HG02981 (cell line): ENCODE results near the gene LRP1B.
"Not testable (repeated sequence)": the region's sequence is repeated elsewhere in the genome, so short reads cannot be mapped to it uniquely, and the experiment has no call there.

ENCODE experiments used
- ATAC-seq: cut with Tn5 transposase; IDR thresholded peaks from one replicate; pipeline ENCODE4 v1.9.1; 2021; ENCODE audit warnings: mild to moderate bottlenecking, moderate library complexity; ENCODE audit not compliant: unreplicated experiment

Gene LRP1B

DNA sequence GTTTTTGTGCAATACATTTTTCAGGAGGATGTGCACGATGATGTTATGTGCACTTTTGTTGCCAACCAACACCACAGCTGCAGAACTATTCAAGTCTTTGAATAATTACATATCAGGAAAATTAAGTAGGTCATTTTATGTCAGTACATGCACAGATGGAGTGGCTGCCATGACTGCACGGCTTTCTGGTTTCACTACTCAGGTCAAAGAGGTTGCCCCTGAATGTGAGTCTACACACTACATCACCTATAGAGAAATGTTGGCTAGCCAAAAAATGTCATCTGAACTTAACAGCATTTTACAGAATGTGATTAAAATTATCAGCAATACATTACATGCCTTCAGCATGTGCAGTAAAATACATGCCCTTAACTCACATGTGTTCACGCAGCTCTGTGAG, 1713.3 kb downstream of the LRP1B start:
- no peak for ATAC-seq

DNA sequence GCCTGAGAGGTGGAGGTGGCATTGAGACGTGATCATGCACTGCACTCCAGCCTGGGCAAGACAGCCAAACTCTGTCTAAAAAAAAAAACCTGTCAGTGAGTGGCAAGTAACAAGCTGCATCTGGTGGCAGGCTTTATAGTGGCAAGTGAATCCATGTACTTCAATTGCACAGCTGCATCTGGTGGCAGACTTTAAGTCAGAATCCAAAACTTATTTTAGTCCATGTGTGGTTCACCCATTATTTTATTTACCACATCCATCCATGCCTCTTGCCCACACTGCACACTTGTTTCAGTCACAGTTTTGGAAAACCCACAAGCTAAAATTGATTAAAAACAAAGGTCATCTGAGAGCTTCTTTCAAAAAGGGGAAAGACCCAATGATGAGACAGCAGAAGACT, 1714.2 kb downstream of the LRP1B start:
- no peak for ATAC-seq

DNA sequence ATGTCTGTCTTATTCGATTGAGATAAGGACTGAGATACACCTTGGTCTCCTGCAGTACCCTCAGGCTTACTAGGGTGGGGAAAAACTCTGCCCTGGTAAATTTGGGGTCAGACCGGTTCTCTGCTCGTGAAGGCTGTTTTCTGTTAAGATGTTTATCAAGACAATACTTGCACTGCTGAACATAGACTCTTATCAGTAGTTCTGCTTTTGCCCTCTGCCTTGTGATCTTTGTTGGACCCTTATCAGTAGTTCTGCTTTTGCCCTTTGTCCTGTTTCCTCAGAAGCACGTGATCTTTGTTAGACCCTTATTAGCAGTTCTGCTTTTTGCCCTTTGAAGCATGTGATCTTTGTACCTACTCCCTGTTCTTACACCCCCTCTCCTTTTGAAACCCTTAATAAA, 1715.8 kb downstream of the LRP1B start:
- not testable (repeated sequence) for ATAC-seq

DNA sequence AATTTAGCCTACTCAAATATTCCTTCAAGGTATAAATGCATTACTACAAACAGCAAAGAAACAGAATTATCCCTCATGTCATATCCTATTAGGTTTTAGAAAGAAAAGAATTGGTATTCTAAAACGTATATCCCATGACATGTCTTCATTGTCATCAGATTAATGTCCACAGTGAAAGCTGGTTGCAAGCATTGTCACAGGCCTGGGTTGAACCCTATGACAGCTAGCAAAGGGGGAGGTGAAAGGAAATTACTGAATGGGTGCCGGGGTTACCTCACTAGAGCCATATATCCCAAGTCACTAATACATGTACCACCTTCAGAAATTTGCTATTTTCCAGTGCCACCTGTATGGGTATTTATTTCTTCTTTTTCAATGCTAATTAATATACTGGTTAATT, 1720.1 kb downstream of the LRP1B start:
- ATAC-seq: no peak

DNA sequence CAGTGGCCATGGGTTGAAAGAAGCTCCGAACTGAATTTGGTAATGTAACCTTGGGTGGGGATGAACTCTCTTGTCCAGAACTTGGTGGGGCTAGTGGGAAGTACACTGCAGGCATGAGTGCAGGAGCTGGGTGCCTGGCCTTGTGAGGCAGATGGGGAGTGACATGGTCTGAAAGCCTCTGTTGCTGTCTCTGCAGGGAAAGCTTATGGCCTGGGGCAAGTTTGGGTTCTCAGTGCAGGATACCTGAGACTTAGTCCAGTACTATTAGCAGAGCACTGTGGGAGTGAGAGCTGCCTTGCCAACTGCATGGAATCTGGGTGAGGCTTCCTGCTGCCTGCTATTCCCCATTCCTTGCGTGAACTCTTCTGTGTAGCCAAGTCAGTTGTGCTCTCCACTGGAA, 1729.8 kb downstream of the LRP1B start:
- ATAC-seq: no peak

DNA sequence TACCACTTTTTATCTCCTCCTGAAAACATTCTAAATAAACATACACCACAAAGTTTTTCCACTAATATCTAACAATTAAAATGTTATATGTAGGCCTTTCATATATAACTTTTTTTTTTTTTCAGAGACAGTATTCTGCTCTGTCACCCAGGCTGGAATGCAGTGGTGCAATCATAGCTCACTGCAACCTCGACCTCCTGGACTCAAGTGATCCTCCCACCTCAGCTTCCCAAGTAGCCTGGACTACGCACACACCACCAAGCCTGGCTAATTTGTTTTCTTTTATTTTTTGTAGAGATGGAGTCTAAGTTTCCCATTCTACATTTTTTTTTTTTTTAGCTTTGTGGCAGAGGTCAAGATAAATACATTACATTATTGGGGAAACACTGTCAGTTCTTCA, 1738.0 kb downstream of the LRP1B start:
- no peak for ATAC-seq

DNA sequence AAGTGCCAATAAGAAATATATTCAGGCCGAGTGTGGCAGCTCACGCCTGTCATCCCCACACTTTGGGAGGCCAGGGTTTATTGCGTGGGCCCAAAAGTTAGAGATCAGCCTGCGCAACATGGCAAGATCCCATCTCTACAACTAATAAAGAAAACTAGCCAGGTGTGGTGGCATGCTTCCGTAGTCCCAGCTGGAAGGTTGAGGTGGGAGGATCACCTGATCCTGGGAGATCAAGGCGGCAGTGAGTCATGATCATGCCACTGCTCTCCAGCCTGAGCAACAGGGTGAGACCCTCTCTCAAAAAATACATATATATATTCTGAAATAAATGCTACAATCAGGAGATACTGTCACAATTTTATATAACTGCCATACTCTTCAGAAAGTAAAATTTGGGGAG, 1745.9 kb downstream of the LRP1B start:
- no peak for ATAC-seq

DNA sequence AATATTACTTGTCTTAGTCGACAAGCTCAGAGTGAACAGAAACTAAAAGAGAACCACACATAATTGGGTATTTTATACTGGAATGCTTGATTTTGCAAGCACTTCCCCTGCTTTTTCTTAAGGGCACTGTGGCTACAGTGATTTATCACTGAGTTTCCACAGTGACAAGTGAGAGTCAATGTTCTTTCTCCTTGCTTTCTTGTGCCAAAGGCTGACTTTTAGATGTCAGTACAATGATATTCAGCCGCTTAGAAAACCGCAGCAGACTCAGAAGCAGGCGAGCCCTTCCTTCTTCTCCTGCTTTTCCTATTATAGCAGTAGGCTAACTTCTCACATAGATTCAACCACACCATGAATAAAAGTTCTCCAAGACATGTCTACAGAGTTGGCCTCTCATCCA, 1747.0 kb downstream of the LRP1B start:
- ATAC-seq: no peak

DNA sequence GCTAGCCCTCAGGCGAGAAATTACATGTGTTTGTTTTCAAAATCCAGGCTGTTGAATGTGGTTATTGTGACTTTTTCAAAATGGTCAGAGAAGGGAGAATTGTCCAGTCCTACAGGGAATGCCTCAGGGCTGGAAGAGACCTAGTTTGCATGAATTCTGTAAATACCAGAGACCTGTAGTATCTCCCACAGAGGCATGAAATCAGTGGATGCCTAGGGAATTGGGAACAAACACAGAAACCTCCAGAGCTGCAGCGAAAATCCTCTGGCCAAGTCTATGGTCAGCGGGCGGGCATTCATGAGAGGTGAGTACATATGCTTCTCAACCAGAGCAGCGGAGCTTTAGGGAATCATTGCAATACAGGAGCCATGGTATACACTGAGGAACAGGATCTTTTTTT, 1754.1 kb downstream of the LRP1B start:
- ATAC-seq: no peak

DNA sequence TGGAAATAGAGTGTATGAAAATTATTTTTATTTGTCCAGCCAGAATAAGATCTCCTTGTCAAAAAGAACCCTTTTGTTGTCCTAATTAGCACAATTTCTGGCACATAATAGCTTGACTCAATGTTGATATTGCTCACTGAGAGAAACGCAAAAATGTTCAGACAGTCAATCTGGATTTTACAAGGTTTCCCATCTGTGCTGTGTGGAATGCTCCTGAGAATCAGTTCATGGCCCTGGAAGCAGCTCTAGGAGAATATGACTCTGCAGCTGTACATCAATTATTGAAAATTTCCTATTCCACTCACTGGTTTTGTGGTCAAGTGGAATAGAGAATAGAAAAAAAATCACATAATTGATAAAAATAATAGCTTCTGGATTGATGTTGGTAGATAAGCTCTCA, 1767.7 kb downstream of the LRP1B start:
- no peak for ATAC-seq

DNA sequence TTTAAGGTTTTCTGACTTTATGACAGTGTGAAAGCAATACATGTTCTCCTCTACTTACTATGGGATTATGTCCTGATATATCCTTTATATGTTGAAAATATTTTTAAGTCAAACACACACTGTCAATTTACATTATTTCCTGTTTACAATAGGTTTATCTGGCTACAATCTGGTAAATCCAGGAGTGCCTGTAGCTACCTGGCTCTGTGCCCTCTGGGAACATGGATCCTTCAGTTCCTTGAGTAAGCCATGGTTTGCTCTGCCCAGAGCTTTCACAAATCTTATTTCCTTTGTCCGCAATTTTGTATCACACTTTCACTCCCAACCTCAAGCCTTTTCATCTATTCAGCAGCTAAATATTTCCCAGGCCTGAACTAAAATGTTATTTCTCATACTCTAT, 1768.5 kb downstream of the LRP1B start:
- ATAC-seq: no peak

DNA sequence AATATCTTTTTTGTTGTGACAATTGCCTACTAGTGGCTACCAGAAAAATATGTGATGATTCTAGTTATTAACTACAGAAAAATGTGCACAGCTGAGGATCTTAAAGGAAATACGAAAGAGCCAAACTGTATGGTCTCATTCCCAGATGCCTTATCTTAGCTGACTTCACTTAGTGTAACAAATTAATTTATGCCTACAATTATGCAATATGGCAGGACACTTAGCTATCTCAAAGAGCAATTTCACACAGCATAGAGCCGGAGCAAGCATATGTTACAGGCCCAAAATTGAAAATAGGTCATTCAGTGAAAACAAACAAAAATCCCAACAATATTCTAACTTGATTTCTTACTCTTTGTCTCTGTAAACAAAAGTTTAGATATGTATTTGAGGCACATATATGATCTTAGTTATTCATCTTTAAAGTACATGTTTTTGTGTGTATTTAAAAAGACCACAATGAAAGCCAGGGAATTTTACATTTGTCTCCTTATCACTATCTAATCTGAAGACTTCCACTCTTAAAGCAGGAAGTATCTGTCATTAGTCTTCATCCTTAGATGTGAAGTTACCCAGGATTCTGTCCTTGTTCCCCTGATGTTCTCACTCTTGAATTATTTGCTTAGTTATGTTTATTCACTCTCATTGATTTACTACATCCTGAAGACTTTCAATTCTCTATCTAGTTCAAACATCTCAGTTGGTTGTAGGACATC, 1771.6 kb downstream of the LRP1B start:
- ATAC-seq: no peak

DNA sequence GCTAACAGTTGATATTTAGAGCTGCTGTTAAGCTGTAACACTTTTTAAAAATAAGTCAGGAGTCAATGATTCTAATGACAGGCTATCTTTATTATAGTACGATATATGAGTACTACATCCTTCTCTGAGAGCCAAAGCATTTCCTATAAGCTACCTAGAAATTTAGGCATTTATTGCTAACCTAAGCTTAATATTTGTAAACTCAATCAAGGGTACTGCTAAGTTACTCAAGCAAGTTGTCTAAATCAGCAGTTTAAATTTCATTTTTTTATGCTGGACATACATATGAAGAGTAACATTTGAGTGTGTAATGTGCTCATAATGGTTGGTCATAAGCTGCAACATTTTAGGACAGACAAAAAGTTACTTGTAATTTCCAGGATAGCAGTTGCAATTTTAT, 1774.1 kb downstream of the LRP1B start:
- ATAC-seq: no peak

DNA sequence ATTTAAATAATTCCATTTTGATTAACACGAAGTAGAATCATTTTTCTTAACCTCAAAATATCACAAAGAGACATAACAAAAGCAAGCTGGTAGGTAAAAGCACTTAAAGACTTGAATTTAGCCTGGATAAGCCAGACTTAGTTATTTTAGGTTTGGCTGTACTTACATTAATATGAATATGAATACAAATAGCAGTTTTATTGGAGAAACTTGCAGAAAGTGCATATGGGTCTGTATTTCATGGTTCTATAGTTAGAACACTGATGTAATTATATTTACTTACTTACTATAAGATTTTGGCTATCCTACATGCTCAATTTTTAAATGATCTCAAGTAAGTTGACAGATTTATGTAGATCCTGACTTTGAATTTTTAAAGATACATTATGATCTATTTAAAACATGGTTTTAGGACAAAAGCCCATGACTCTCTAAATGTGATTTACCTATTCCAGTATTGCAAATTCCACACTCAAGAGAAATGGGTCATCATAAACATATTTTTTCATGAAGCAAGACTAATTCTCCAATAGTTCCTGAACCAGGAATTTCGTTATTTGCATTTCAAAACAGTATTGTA, 1775.2 kb downstream of the LRP1B start:
- no peak for ATAC-seq

DNA sequence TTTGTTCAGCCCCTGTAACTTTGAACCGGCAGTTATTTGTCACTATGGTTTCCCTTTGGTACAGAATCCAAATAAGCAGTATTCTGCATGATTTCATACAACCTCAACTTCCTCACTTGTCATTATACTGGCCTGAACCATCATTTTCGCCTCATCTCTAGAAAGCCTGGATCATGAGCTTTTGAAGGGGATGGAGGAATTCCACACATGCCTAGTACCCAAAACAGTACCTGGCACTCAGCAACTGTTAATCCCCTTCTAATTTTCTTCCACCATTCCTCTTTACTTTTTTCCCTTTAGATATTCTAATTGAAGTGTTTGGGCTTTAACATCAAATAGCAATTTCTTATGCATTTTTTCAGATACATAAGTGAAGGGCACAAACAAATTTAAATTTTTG, 1776.3 kb downstream of the LRP1B start:
- ATAC-seq: no peak

DNA sequence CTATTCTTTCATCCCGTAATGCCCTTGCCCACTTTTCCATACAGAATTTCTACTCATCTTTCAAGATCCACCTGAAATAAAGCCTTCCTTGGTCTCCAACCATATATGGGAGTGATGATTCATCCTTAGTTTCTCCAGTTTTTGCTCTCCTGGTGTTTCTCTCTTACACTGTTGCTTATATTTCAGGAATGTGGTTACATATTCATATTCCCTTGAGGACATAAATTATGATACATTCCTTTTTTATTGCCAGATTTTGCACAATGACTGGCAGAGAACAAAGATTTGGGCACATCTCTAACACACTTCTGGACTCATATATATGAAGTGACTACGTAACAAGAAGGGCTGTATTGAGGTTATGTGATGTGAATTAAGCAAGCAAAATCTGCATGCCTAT, 1777.3 kb downstream of the LRP1B start:
- no peak for ATAC-seq

DNA sequence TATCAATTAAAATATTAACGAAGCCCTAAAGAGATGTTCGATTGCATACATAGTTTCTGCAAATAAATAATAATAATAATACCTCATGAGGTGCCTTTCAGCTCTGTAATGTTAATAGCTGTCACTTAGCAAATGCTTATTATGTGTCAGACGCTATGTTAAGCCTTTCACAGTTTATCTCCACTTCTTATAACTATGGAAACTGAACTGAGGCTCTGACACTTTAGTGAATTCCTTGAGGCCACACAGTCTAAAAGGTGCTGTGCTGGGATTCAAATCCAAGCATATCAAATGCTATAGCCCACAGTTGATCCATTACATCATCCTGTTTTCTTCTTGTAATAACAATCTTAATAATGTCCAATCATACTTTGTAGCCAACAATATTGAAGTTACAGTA, 1779.1 kb downstream of the LRP1B start:
- no peak for ATAC-seq

DNA sequence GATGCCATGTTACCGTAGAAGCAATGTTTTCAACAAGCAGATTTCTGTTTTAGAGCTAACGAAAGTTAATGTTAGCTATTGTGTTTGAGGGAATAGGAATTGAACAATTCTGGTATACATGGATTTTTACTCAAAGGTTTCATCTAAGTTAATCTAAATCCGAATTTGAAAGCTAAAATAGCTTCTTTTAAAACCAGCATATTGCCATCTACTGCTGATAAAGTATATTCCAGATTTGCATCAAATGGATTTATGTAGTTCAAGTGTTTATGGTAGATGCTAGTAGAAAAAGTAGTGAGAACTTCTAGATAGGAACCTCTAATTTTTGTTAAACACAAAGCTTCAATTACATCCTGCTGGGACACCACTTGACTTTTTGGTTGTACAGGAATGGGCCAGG, 1781.1 kb downstream of the LRP1B start:
- no peak for ATAC-seq

DNA sequence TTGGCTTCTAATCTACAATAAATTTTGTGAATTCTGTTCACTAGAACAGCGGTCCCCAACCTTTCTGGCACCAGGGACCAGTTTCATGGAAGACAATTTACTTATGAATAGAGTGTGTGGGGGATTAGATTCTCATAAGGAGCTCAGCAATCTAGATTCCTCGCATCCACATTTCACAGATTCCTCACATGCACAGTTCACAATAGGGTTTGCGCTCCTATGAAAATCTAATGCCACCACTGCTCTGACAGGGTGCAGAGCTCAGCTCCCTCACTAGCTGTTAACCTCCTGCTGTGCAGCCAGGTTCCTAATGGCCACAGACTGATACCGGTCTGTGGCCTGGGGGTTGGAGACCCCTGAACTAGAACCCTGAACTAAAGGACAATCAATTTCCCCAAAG, 1782.0 kb downstream of the LRP1B start:
- ATAC-seq: no peak

DNA sequence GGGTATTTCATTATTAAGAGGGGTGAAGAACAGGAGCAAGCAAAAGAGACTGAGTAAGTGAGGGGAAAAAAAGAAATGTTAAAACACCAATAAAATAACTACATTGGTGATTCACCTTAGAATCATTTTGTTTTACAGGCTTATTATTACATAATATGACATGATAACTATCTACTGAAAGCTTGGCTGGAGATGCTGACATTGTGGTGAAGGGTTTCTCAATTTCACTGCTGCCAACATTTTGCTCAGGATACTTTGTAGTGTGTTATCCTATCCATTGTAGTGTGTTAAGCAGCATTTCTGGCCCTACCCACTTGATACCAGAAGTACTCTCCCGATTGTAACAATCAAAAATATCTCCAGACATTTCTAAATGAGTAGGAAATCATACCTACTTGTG, 1786.0 kb downstream of the LRP1B start:
- no peak for ATAC-seq

DNA sequence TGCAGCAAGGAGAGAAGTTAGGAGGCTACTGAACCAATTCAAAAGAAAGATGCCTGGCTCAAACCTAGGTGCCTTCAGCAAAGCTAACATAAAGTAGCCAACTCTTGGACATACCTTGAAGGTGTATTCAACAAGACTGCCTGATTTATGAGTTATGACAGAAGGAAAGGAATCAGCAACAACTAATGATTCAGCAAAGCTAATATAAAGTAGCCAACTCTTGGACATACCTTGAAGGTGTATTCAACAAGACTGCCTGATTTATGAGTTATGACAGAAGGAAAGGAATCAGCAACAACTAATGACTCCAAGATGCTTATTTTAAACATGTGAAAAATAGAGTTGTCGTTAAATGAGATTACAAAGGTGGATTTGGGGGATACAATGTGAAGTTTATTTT, 1786.5 kb downstream of the LRP1B start:
- ATAC-seq: not testable (repeated sequence)

DNA sequence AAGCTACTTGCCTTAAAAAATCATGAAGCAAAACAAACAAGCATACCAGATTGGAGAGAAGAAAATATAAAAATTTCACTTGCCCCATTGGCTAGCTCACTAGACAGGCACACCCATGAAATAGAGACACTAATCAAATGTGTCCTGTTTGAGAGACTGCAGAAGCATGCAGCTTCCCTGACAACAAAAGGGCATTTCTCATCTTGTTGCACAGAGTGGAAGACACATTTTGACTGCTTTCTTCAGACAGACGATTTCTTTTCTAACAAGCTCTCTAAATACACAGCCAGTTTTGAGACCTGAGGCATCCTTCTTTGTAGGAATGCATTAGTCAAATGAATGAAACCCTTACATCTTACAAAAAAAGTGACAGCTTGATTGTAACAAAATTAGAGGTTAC, 1792.0 kb downstream of the LRP1B start:
- no peak for ATAC-seq

DNA sequence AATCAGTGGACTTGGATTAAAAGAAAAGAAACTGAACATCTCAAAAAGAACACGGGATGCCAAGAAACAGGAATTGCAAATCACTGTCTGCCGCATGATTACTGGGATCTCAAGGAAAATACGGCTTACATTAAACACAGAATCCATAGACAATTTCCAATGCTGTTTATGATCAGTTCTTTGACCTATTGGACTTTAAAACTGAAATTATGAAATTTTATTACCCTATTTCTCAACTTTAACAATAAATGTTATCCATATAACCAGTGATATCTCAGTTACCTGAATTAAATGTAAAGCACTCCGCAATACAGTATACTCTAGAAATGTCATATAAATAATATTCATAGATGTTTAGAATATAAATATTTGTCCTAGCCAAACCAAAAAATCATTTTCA, 1793.8 kb downstream of the LRP1B start:
- ATAC-seq: no peak
